Activated CD8-positive, alpha-beta memory T cell treated with anti-CD3 and anti-CD28 coated beads for 1 hour (primary cell): ENCODE data around the gene SLC28A3.

ENCODE experiments used
- DNase-seq, 2 donors: peaks; one replicate each; pipeline ENCODE4 v3.0.0-alpha.2; 2020; ENCODE audit warnings: low read depth in 1 of 2; ENCODE audit errors: extremely low read depth in 1 of 2

The SLC28A3 gene

GRCh38 chr9:84254972-84255371 lies 85.6 kb downstream of the SLC28A3 start:
- DNase-seq: no peak

GRCh38 chr9:84251921-84252320 lies 88.6 kb downstream of the SLC28A3 start:
- no peak for DNase-seq

DNA sequence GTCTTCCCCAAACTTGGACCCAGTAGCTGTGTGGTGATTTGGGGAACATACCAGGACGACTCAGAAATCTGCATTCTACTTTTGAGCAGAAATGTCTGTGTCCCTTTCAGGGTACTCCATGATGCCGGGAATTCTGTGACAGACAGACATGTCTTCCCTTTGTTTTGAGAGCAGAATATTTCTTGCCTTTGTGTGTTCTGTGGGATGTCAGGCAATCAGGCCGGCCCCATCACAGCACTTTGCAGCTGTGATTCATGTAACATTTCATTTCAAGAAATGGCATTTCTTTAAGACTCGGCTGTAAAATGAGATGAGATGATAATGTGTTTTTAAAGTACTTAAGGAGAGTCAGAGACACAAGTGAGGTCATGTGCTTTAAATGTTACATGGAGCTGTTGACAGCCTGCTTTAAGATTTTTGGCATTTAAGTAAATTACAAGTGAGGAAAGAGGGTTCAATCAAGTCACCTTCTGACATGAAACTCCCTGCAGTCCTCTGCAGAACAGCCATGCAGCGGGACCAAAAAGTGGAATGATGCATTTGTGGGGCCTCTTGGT lies 98.7 kb downstream of the SLC28A3 start:
- no peak for DNase-seq

DNA sequence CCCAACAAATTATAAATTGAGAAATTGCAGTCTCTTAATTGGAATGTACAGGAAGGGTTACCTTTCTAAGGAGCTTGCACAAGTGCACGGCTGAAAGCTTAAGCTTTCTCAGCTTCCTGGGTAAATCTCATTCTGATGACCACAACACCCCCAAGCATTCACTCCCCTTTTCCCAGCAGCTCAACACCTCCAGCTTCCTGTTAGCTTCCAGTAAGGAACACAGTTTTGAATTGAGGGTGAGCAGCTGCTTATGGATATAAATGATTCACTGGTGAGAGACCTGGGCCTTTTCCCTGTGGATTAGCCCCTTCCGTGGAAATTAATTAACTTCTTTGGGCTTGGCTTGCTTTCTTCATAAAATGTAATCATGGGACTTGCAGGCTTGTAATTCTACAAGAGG lies 101.2 kb downstream of the SLC28A3 start:
- DNase-seq: no peak

GRCh38 chr9:84238652-84239051 lies 101.9 kb downstream of the SLC28A3 start:
- DNase-seq: no peak

- DNase-seq: no peak
Measured at GRCh38 chr9:84235511-84235910, 105.0 kb downstream of the SLC28A3 start.

- DNase-seq: no peak
Measured at GRCh38 chr9:84230355-84231145, 110.0 kb downstream of the SLC28A3 start.

- no peak for DNase-seq
Measured at GRCh38 chr9:84229191-84229590, 111.4 kb downstream of the SLC28A3 start.

- DNase-seq: no peak
Measured at GRCh38 chr9:84228130-84228720, 112.3 kb downstream of the SLC28A3 start.

- DNase-seq: no peak
Measured at GRCh38 chr9:84226126-84226525, 114.4 kb downstream of the SLC28A3 start.
